OCI-LY1 (cell line): ENCODE results near the gene ARID3A.
"Not testable (repeated sequence)": the region's sequence is repeated elsewhere in the genome, so short reads cannot be mapped to it uniquely, and the experiment has no call there.

Experiments
- EZH2 ChIP-seq: fragments of 200-600 bp; sonication (generic), shearing (Covaris generic); IDR thresholded peaks from 2 replicates; pipeline ENCODE4 v1.8.0; 2017; ENCODE audit warnings: borderline replicate concordance, mixed run types, mild to moderate bottlenecking, antibody characterized with exemption, low read length, moderate library complexity, mixed read lengths
- TF ChIP-seq, protein P1 (sequence below): fragments of 200-600 bp; sonication (generic), shearing (Covaris generic); IDR thresholded peaks from 2 replicates; pipeline ENCODE4 v1.5.1; 2017; ENCODE audit warnings: mild to moderate bottlenecking, antibody characterized with exemption, low read length, moderate library complexity, mixed read lengths

- TF ChIP-seq EZH2 = not testable (repeated sequence)
- TF ChIP-seq, protein P1, sequence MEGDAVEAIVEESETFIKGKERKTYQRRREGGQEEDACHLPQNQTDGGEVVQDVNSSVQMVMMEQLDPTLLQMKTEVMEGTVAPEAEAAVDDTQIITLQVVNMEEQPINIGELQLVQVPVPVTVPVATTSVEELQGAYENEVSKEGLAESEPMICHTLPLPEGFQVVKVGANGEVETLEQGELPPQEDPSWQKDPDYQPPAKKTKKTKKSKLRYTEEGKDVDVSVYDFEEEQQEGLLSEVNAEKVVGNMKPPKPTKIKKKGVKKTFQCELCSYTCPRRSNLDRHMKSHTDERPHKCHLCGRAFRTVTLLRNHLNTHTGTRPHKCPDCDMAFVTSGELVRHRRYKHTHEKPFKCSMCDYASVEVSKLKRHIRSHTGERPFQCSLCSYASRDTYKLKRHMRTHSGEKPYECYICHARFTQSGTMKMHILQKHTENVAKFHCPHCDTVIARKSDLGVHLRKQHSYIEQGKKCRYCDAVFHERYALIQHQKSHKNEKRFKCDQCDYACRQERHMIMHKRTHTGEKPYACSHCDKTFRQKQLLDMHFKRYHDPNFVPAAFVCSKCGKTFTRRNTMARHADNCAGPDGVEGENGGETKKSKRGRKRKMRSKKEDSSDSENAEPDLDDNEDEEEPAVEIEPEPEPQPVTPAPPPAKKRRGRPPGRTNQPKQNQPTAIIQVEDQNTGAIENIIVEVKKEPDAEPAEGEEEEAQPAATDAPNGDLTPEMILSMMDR = not testable (repeated sequence)
These were observed 34.2 kb upstream of the ARID3A start for GRCh38 chr19:891421-892200.
